Hematopoietic multipotent progenitor cell treated with erythropoietin and hydrocortisone succinate and interleukin-3 and kit ligand, for 8 days (in vitro differentiated cells): Measurements from ENCODE around the gene RANBP10.

Experiments
- DNase-seq: peaks from one replicate; pipeline ENCODE4 v3.0.0-alpha.2; 2015

The RANBP10 gene

GRCh38 chr16:67673712-67674580 is 132.4 kb downstream of the RANBP10 start:
- DNase-seq: peak; percentile 79
